ENCODE data around the gene SNX11.

The SNX11 gene

GRCh38 chr17:48100591-48101011, 7.0 kb upstream of the SNX11 start (continued):
- TF ChIP-seq PRDM10 (tag by site-specific recombination; IDR thresholded peaks at IDR 0.05): peak; percentile 10; the same call in 1 of the 2 replicates
- TF ChIP-seq ZXDB (tag by site-specific recombination; IDR thresholded peaks at IDR 0.05): no peak; the same call in 1 of the 2 replicates
- no peak for TF ChIP-seq ZNF26 (tag by site-specific recombination; IDR thresholded peaks at IDR 0.05)
- peak; percentile 82 for TF ChIP-seq ZNF335 (tag by site-specific recombination; conservative IDR thresholded peaks at IDR 0.05)
- peak; percentile 87 for TF ChIP-seq IKZF3 (tag by site-specific recombination; IDR thresholded peaks at IDR 0.05)
- no peak for TF ChIP-seq KLF9 (tag by site-specific recombination; IDR thresholded peaks at IDR 0.05; ENCODE audit: low read depth)
- TF ChIP-seq ZNF747 (tag by site-specific recombination; IDR thresholded peaks at IDR 0.05): no peak
- TF ChIP-seq KLF8 (tag by site-specific recombination; IDR thresholded peaks at IDR 0.05): peak; percentile 29; the same call in 1 of the 2 replicates
- peak; percentile 16; the same call in 1 of the 2 replicates for TF ChIP-seq ZFP37 (tag by site-specific recombination; IDR thresholded peaks at IDR 0.05)
- TF ChIP-seq ZBTB21 (tag by site-specific recombination; IDR thresholded peaks at IDR 0.05): 0 out of 2 replicates have a peak, but pooled peaks have one; percentile 26
- TF ChIP-seq ZNF366 (tag by site-specific recombination; conservative IDR thresholded peaks at IDR 0.05): peak; percentile 76; the same call in 1 of the 2 replicates
- no peak for TF ChIP-seq HOXC10 (CRISPR knock-in tag; IDR thresholded peaks at IDR 0.05)
- TF ChIP-seq ZNF37A (tag by site-specific recombination; IDR thresholded peaks at IDR 0.05): no peak
- TF ChIP-seq TCF7L2 (IDR thresholded peaks at IDR 0.05; ENCODE audit: borderline replicate concordance, low read depth, low read length): no peak
- TF ChIP-seq ZNF521 (tag by site-specific recombination; IDR thresholded peaks at IDR 0.05): no peak
- TF ChIP-seq GLIS1 (tag by site-specific recombination; IDR thresholded peaks at IDR 0.05): peak; percentile 83
- no peak for TF ChIP-seq ZBTB49 (tag by site-specific recombination; IDR thresholded peaks at IDR 0.05; ENCODE audit: low read depth)
- TF ChIP-seq ZSCAN5A (tag by site-specific recombination; IDR thresholded peaks at IDR 0.05): no peak
- TF ChIP-seq ZNF280C (tag by site-specific recombination; IDR thresholded peaks at IDR 0.05): no peak
- TF ChIP-seq ZNF433 (tag by site-specific recombination; IDR thresholded peaks at IDR 0.05; ENCODE audit: low read depth): no peak
- TF ChIP-seq KLF7 (tag by site-specific recombination; IDR thresholded peaks at IDR 0.05; ENCODE audit: borderline replicate concordance): no peak
- TF ChIP-seq ZNF560 (tag by site-specific recombination; IDR thresholded peaks at IDR 0.05; ENCODE audit: borderline replicate concordance): no peak
- no peak for TF ChIP-seq ZNF341 (tag by site-specific recombination; IDR thresholded peaks at IDR 0.05; ENCODE audit: low read depth)
- no peak for TF ChIP-seq OSR2 (tag by site-specific recombination; IDR thresholded peaks at IDR 0.05)
- no peak for TF ChIP-seq ZNF350 (tag by site-specific recombination; IDR thresholded peaks at IDR 0.05)
- no peak for TF ChIP-seq ZNF112 (tag by site-specific recombination; IDR thresholded peaks at IDR 0.05)
